Hepatocyte (in vitro differentiated cells): ENCODE data around the gene KSR2.

Experiments used
- EZH2 ChIP-seq: fragments of 200-600 bp; sonication (generic); IDR thresholded peaks from 2 replicates; pipeline ENCODE4 v1.6.1; 2016; ENCODE audit warnings: antibody characterized with exemption, mild to moderate bottlenecking, borderline replicate concordance
- EZH2phosphoT487 ChIP-seq: fragments of 200-600 bp; sonication (generic); IDR thresholded peaks from one replicate; pipeline ENCODE4 v1.6.1; 2018; ENCODE audit warnings: antibody characterized with exemption, mild to moderate bottlenecking, low read depth, moderate library complexity; ENCODE audit not compliant: unreplicated experiment, severe bottlenecking
- TF ChIP-seq, protein P1 (sequence below): fragments of 200-600 bp; sonication (generic); IDR thresholded peaks from 2 replicates; pipeline ENCODE4 v1.5.1; 2016; ENCODE audit warnings: antibody characterized with exemption, mild to moderate bottlenecking; ENCODE audit not compliant: poor library complexity

DNA sequence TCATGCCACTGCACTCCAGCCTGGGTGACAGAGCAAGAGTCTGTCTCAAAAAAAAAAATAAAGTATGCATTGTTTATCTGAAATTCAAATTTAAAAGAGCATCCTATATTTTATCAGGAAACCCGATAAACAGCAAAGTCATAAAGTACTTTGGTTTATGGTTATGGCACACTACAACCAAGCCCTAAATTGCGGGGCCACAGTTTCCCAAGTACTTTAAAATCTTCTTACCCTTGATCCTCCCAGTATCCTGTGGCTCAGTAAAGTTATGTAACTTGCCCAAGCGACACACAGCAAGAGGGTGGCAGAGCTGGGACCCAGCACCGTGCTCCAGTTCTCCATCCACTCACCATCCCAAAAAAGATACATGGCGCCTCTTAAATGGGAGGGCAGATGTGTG is 35.2 kb downstream of the KSR2 start:
- TF ChIP-seq, protein P1, sequence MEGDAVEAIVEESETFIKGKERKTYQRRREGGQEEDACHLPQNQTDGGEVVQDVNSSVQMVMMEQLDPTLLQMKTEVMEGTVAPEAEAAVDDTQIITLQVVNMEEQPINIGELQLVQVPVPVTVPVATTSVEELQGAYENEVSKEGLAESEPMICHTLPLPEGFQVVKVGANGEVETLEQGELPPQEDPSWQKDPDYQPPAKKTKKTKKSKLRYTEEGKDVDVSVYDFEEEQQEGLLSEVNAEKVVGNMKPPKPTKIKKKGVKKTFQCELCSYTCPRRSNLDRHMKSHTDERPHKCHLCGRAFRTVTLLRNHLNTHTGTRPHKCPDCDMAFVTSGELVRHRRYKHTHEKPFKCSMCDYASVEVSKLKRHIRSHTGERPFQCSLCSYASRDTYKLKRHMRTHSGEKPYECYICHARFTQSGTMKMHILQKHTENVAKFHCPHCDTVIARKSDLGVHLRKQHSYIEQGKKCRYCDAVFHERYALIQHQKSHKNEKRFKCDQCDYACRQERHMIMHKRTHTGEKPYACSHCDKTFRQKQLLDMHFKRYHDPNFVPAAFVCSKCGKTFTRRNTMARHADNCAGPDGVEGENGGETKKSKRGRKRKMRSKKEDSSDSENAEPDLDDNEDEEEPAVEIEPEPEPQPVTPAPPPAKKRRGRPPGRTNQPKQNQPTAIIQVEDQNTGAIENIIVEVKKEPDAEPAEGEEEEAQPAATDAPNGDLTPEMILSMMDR, result no peak
- TF ChIP-seq EZH2phosphoT487 (no peak), EZH2 (no peak)
